PC-3 (cell line): ENCODE measurements around the gene C3. TPM values are rescaled to one million over a fixed set of nuclear protein-coding genes. Genes with fewer than 3 reads are reported as not detected.
A peak's percentile ranks its signal among the peaks of the same experiment; 100 is the strongest.
"Not testable (repeated sequence)": the region's sequence is repeated elsewhere in the genome, so short reads cannot be mapped to it uniquely, and the experiment has no call there.

Source experiments
- ATAC-seq: fragments of 200-7000 bp; cut with Tn5 transposase; 2 replicates; pipeline ENCODE4 v1.9.1; 2020; ENCODE audit warnings: mild to moderate bottlenecking, moderate library complexity
- BruUV-seq: library from RNA; stranded (reverse); fragments of 400-500 nt; replicated peaks from 2 replicates; lab custom pipeline; 2021; lab: Mats Ljungman, UMichigan
- CTCF ChIA-PET: fragments of 300-600 bp; sonication (Branson Sonifier 250); formaldehyde crosslinking; loops from one replicate; lab custom pipeline; 2022; ENCODE audit warnings: antibody characterized with exemption; lab: Charles Lee
- POLR2A ChIA-PET: fragments of 300-600 bp; sonication (Branson Sonifier 250); formaldehyde crosslinking; loops from one replicate; lab custom pipeline; 2022; ENCODE audit warnings: antibody characterized with exemption; ENCODE audit not compliant: unreplicated experiment; lab: Charles Lee
- DNase-seq: peaks from one replicate; pipeline ENCODE4 v3.0.0-alpha.2; 2015
- H2AFZ ChIP-seq: fragments of 300-600 bp; sonication (generic); 2 replicates; pipeline ENCODE4 v1.6.0; 2016; ENCODE audit warnings: antibody characterized with exemption, low read length
- H3F3A ChIP-seq: fragments of 300-600 bp; sonication (generic); one replicate; pipeline ENCODE4 v1.6.0; 2017; ENCODE audit warnings: antibody characterized with exemption, low read length, control low read depth, mild to moderate bottlenecking; ENCODE audit not compliant: unreplicated experiment
- H3K27ac ChIP-seq: fragments of 300-600 bp; sonication (generic); 2 replicates; pipeline ENCODE4 v1.5.1; 2016; ENCODE audit warnings: mild to moderate bottlenecking, low read length
- H3K27me3 ChIP-seq: fragments of 300-600 bp; sonication (generic); 2 replicates; pipeline ENCODE4 v1.6.1; 2016; ENCODE audit warnings: low read length, mixed read lengths
- H3K36me3 ChIP-seq: fragments of 300-600 bp; sonication (generic); 2 replicates; pipeline ENCODE4 v1.6.1; 2016; ENCODE audit warnings: low read depth, mixed run types, low read length, mixed read lengths
- H3K4me1 ChIP-seq: fragments of 300-600 bp; sonication (generic); 2 replicates; pipeline ENCODE4 v1.5.1; 2016; ENCODE audit warnings: low read length; ENCODE audit not compliant: insufficient read depth
- H3K4me2 ChIP-seq: fragments of 300-600 bp; sonication (generic); 2 replicates; pipeline ENCODE4 v1.6.0; 2016; ENCODE audit warnings: low read length
- H3K4me3 ChIP-seq: fragments of 300-600 bp; sonication (generic); 2 replicates; pipeline ENCODE4 v1.5.1; 2016; ENCODE audit warnings: mild to moderate bottlenecking, low read length, mixed read lengths
- H3K79me2 ChIP-seq: fragments of 300-600 bp; sonication (generic); 2 replicates; pipeline ENCODE4 v1.6.1; 2017; ENCODE audit warnings: low read length, mixed read lengths
- H3K9ac ChIP-seq: fragments of 300-600 bp; sonication (generic); 2 replicates; pipeline ENCODE4 v1.6.0; 2016; ENCODE audit warnings: mild to moderate bottlenecking, low read length
- H3K9me2 ChIP-seq: fragments of 300-600 bp; sonication (generic); replicated peaks from 2 replicates; pipeline ENCODE4 v1.6.1; 2016; ENCODE audit warnings: mixed run types, low read length, mixed read lengths
- H3K9me3 ChIP-seq: fragments of 300-600 bp; sonication (generic); 2 replicates; pipeline ENCODE4 v1.6.1; 2016; ENCODE audit warnings: low read length, mixed read lengths
- H4K20me1 ChIP-seq: fragments of 300-600 bp; sonication (generic); 2 replicates; pipeline ENCODE4 v1.6.1; 2016; ENCODE audit warnings: low read length, mixed read lengths
- CTCF ChIP-seq: fragments of 300-600 bp; sonication (generic); conservative IDR thresholded peaks from 2 replicates; pipeline ENCODE4 v1.5.1; 2017; ENCODE audit warnings: antibody characterized with exemption, low read depth, mild to moderate bottlenecking, low read length
- EZH2 ChIP-seq: fragments of 300-600 bp; sonication (generic); IDR thresholded peaks from one replicate; pipeline ENCODE4 v1.6.1; 2017; ENCODE audit warnings: antibody characterized with exemption, mild to moderate bottlenecking, low read length; ENCODE audit not compliant: unreplicated experiment
- EZH2phosphoT487 ChIP-seq: fragments of 300-600 bp; sonication (generic); IDR thresholded peaks from 2 replicates; pipeline ENCODE4 v1.6.1; 2018; ENCODE audit warnings: mild to moderate bottlenecking, antibody characterized with exemption, low read length, borderline replicate concordance
- intact Hi-C: fragments of 100-400 bp; cut with micrococcal nuclease; formaldehyde crosslinking; loops from 2 replicates; pipeline ENCODE4 v1.9.0; 2023
- total RNA-seq: library from RNA; depleted of rRNA; stranded (reverse); fragments of >200 nt; gene quantifications from 2 replicates; pipeline ENCODE4 v1.2.3, GENCODE V29; 2014

C3 gene
- total RNA-seq, 1 experiment from 2014 or later, result 13.3 TPM

GRCh38 chr19:6677495-6677882 lies 43.0 kb downstream of the C3 start:
- no peaks in the 10 kb centered on the region for H3K79me2 ChIP-seq
- POLR2A ChIA-PET, result no interaction called here
- no peaks in the 10 kb centered on the region for H3F3A ChIP-seq
- no peak for TF ChIP-seq EZH2phosphoT487
- no peak for TF ChIP-seq CTCF
- TF ChIP-seq EZH2, result no peak
- ATAC-seq (no peak), DNase-seq (no peak)
- H3K9me2 ChIP-seq, result no peaks in the 10 kb centered on the region
- BruUV-seq, result no TSS peak
- CTCF ChIA-PET, result no interaction called here
- no peak overlapping the region for H2AFZ ChIP-seq
- H3K27ac ChIP-seq, result no peak overlapping the region
- no peak overlapping the region for H3K4me3 ChIP-seq
- no peaks in the 10 kb centered on the region for H3K9me3 ChIP-seq
- H4K20me1 ChIP-seq, result no peaks in the 10 kb centered on the region
- no peak overlapping the region for H3K9ac ChIP-seq
- H3K4me2 ChIP-seq, result no peak overlapping the region
- intact Hi-C loops, result no loop called here
- H3K27me3 ChIP-seq, result no peaks in the 10 kb centered on the region
- H3K4me1 ChIP-seq, result peaks cover 41% of the 10 kb centered on the region
- H3K36me3 ChIP-seq, result no peaks in the 10 kb centered on the region

GRCh38 chr19:6676288-6676687 lies 44.2 kb downstream of the C3 start:
- Histone ChIP-seq H3K9me3 (no peaks in the 10 kb centered on the region), H3K36me3 (no peaks in the 10 kb centered on the region), H4K20me1 (no peaks in the 10 kb centered on the region), H3F3A (no peaks in the 10 kb centered on the region), H3K79me2 (no peaks in the 10 kb centered on the region), H2AFZ (no peak overlapping the region), H3K9me2 (no peaks in the 10 kb centered on the region), H3K4me1 (peaks cover 41% of the 10 kb centered on the region), H3K4me2 (no peak overlapping the region), H3K27ac (no peak overlapping the region), H3K9ac (no peak overlapping the region), H3K27me3 (no peaks in the 10 kb centered on the region), H3K4me3 (no peak overlapping the region)
- ATAC-seq (no peak), DNase-seq (no peak)
- TF ChIP-seq EZH2, result no peak
- no peak for TF ChIP-seq EZH2phosphoT487
- no peak for TF ChIP-seq CTCF
- POLR2A ChIA-PET, result no interaction called here
- CTCF ChIA-PET, result no interaction called here
- intact Hi-C loops, result no loop called here
- no TSS peak for BruUV-seq

GRCh38 chr19:6674868-6675305 lies 45.6 kb downstream of the C3 start:
- intact Hi-C loops, result no loop called here
- Histone ChIP-seq H3K36me3 (no peaks in the 10 kb centered on the region), H3K4me1 (peaks cover 32% of the 10 kb centered on the region), H3K79me2 (no peaks in the 10 kb centered on the region), H2AFZ (peak overlapping the region; percentile 49), H3K4me2 (peak overlapping the region; percentile 57), H3K9me3 (no peaks in the 10 kb centered on the region), H3K9me2 (no peaks in the 10 kb centered on the region), H3K27ac (no peak overlapping the region), H4K20me1 (no peaks in the 10 kb centered on the region), H3K4me3 (peak overlapping the region; percentile 23; the same call in 1 of the 2 replicates), H3K27me3 (no peaks in the 10 kb centered on the region), H3K9ac (no peak overlapping the region), H3F3A (no peaks in the 10 kb centered on the region)
- ChIA-PET CTCF (no interaction called here), POLR2A (interaction anchor here (0.6 kb wide), 1 partner anchor 598 kb away, joined by 4 read pairs; no protein-coding TSS in a partner anchor)
- BruUV-seq, result no TSS peak
- TF ChIP-seq CTCF (peak; percentile 41; the same call in 1 of the 2 replicates), EZH2 (no peak), EZH2phosphoT487 (no peak)
- DNase-seq (peak; percentile 87), ATAC-seq (peak; percentile 90)

GRCh38 chr19:6674408-6674807 lies 46.0 kb downstream of the C3 start:
- H3K27ac ChIP-seq, H3K9me2 ChIP-seq, H4K20me1 ChIP-seq, H3K27me3 ChIP-seq, intact Hi-C loops, H3K9me3 ChIP-seq, ATAC-seq, H3K36me3 ChIP-seq, H3K9ac ChIP-seq, BruUV-seq, DNase-seq, H3K79me2 ChIP-seq, H3F3A ChIP-seq: not testable (repeated sequence)
- H3K4me3 ChIP-seq, result peak overlapping the region; percentile 23; the same call in 1 of the 2 replicates
- peak overlapping the region; percentile 57 for H3K4me2 ChIP-seq
- peaks cover 28% of the 10 kb centered on the region for H3K4me1 ChIP-seq
- POLR2A ChIA-PET, result interaction anchor here (0.6 kb wide), 1 partner anchor 598 kb away, joined by 4 read pairs; no protein-coding TSS in a partner anchor
- peak overlapping the region; percentile 46; the same call in 1 of the 2 replicates for H2AFZ ChIP-seq
- CTCF ChIA-PET, result interaction anchor here (0.9 kb wide), 1 partner anchor 62 kb away, joined by 5 read pairs; no protein-coding TSS in a partner anchor
